ENCODE data around the gene SLCO3A1.

- TF ChIP-seq CTCF (IDR thresholded peaks at IDR 0.05; ENCODE audit: borderline replicate concordance, extremely low read depth, low read length, poor library complexity, severe bottlenecking), result no peak
- TF ChIP-seq EZH2 (IDR thresholded peaks at IDR 0.05; ENCODE audit: borderline replicate concordance, low read depth, low read length, severe bottlenecking), result no peak
Measured at GRCh38 chr15:91929509-91929908, 76.0 kb downstream of the SLCO3A1 start.
